DND-41 (cell line): ENCODE measurements around the gene RAB4B.

Experiments
- EZH2 ChIP-seq: IDR thresholded peaks from 3 replicates; pipeline ENCODE4 v1.6.1; 2012; ENCODE audit warnings: borderline replicate concordance, low read depth, mild to moderate bottlenecking, moderate library complexity, low read length, inconsistent platforms; ENCODE audit not compliant: severe bottlenecking
- TF ChIP-seq, protein P1 (sequence below): IDR thresholded peaks from 2 replicates; pipeline ENCODE4 v1.5.1; 2012; ENCODE audit warnings: borderline replicate concordance, low read length, moderate library complexity, mild to moderate bottlenecking; ENCODE audit not compliant: poor library complexity, severe bottlenecking; ENCODE audit errors: extremely low read depth

DNA sequence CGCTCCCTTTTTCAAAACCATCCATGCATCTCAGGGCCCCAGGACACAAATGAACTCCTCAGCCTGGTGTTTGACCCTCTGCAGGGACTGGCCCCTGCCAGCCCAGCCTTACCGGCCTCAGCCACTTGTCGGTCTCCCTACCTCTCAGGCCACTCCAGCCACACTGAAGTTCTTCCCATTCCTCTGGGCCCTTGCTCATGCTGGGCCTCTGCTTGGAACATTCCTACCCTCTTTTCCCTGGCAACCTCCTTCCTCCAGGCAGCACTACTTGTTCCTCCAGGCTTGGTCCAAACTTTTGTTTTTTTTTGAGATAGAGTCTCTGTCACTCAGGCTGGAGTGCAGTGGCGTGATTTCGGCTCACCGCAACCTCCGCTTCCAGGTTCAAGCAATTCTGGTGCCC, 13.3 kb downstream of the RAB4B start:
- TF ChIP-seq, protein P1, sequence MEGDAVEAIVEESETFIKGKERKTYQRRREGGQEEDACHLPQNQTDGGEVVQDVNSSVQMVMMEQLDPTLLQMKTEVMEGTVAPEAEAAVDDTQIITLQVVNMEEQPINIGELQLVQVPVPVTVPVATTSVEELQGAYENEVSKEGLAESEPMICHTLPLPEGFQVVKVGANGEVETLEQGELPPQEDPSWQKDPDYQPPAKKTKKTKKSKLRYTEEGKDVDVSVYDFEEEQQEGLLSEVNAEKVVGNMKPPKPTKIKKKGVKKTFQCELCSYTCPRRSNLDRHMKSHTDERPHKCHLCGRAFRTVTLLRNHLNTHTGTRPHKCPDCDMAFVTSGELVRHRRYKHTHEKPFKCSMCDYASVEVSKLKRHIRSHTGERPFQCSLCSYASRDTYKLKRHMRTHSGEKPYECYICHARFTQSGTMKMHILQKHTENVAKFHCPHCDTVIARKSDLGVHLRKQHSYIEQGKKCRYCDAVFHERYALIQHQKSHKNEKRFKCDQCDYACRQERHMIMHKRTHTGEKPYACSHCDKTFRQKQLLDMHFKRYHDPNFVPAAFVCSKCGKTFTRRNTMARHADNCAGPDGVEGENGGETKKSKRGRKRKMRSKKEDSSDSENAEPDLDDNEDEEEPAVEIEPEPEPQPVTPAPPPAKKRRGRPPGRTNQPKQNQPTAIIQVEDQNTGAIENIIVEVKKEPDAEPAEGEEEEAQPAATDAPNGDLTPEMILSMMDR, result no peak
- TF ChIP-seq EZH2, result no peak
